Activated naive CD4-positive, alpha-beta T cell treated with anti-CD3 and anti-CD28 coated beads for 36 hours (primary cell): ENCODE results near the gene NHLRC3. TPM values are rescaled to one million over a fixed set of nuclear protein-coding genes. Genes with fewer than 3 reads are reported as not detected.
"Not testable (repeated sequence)": the region's sequence is repeated elsewhere in the genome, so short reads cannot be mapped to it uniquely, and the experiment has no call there.

ENCODE experiments used
- CTCF ChIA-PET: fragments of 350-600 bp; sonication (Branson Sonifier 250); formaldehyde crosslinking; loops from one replicate; lab custom pipeline; 2021; ENCODE audit warnings: antibody characterized with exemption; lab: Charles Lee
- DNase-seq: peaks from one replicate; pipeline ENCODE4 v3.0.0-alpha.2; 2020
- H3K27ac Mint-ChIP-seq: one replicate; pipeline ENCODE4 v1.8.0; 2021; ENCODE audit warnings: mild to moderate bottlenecking, mixed read lengths
- H3K27me3 Mint-ChIP-seq: one replicate; pipeline ENCODE4 v1.8.0; 2021; ENCODE audit warnings: low read depth, mixed read lengths
- H3K36me3 Mint-ChIP-seq: one replicate; pipeline ENCODE4 v1.8.0; 2021; ENCODE audit warnings: low read depth, mixed read lengths
- H3K4me1 Mint-ChIP-seq: one replicate; pipeline ENCODE4 v1.8.0; 2021; ENCODE audit warnings: low read depth, mixed read lengths
- H3K4me3 Mint-ChIP-seq: one replicate; pipeline ENCODE4 v1.8.0; 2021; ENCODE audit warnings: mild to moderate bottlenecking, moderate library complexity, mixed read lengths
- H3K9me3 Mint-ChIP-seq: one replicate; pipeline ENCODE4 v1.8.0; 2021; ENCODE audit warnings: mixed read lengths
- intact Hi-C: fragments of 100-400 bp; cut with micrococcal nuclease; formaldehyde crosslinking; loops from one replicate; pipeline ENCODE4 v1.15.1; 2023
- total RNA-seq, 2 experiments: library from RNA; stranded (reverse); gene quantifications; one replicate each; pipeline ENCODE4 v1.2.3, GENCODE V29; 2021

NHLRC3 gene
- total RNA-seq, 2 experiments from 2014 or later: 12.0 to 13.1 TPM

GRCh38 chr13:39047560-39047959 is 9.3 kb downstream of the NHLRC3 start:
- CTCF ChIA-PET: interaction anchor here (1.2 to 2.0 kb wide), 4 partner anchors 9 to 569 kb away, joined by 3 to 8 read pairs (median 6); partner anchors contain the start of gene NHLRC3
- Mint-ChIP-seq H3K9me3 (no peaks in the 10 kb centered on the region), H3K4me3 (no peak overlapping the region), H3K4me1 (peaks cover 22% of the 10 kb centered on the region), H3K27ac (no peak overlapping the region), H3K27me3 (no peaks in the 10 kb centered on the region), H3K36me3 (peaks cover 10% of the 10 kb centered on the region)
- intact Hi-C loops: no loop called here
- DNase-seq: no peak

- Mint-ChIP-seq H3K36me3 (peaks cover 10% of the 10 kb centered on the region), H3K4me3 (no peak overlapping the region), H3K27me3 (no peaks in the 10 kb centered on the region), H3K27ac (no peak overlapping the region), H3K4me1 (peaks cover 22% of the 10 kb centered on the region), H3K9me3 (no peaks in the 10 kb centered on the region)
- DNase-seq: no peak
- intact Hi-C loops: no loop called here
- CTCF ChIA-PET: interaction anchor here (0.6 to 2.0 kb wide), 5 partner anchors 10 to 638 kb away, joined by 3 to 8 read pairs (median 4); partner anchors contain the start of gene NHLRC3
Observed at GRCh38 chr13:39048806-39049205, 10.6 kb downstream of the NHLRC3 start.

- Mint-ChIP-seq H3K9me3 (no peaks in the 10 kb centered on the region), H3K4me1 (peaks cover 23% of the 10 kb centered on the region), H3K27me3 (no peaks in the 10 kb centered on the region), H3K36me3 (peaks cover 10% of the 10 kb centered on the region), H3K27ac (no peak overlapping the region), H3K4me3 (no peak overlapping the region)
- intact Hi-C loops: no loop called here
- DNase-seq: no peak
- CTCF ChIA-PET: interaction anchor here (0.6 to 2.0 kb wide), 4 partner anchors 10 to 638 kb away, joined by 3 to 8 read pairs (median 4); partner anchors contain the start of gene NHLRC3
Observed at GRCh38 chr13:39049274-39049673, 11.0 kb downstream of the NHLRC3 start.

GRCh38 chr13:39051157-39051556 is 12.9 kb downstream of the NHLRC3 start:
- Mint-ChIP-seq H3K9me3 (peaks cover 3% of the 10 kb centered on the region), H3K4me3 (no peak overlapping the region), H3K27ac (no peak overlapping the region), H3K36me3 (peaks cover 12% of the 10 kb centered on the region), H3K4me1 (peaks cover 14% of the 10 kb centered on the region), H3K27me3 (no peaks in the 10 kb centered on the region)
- no peak for DNase-seq
- CTCF ChIA-PET: interaction anchor here (0.5 to 2.0 kb wide), 11 partner anchors 10 to 565 kb away, joined by 3 to 15 read pairs (median 6); partner anchors contain the start of genes NHLRC3 and PROSER1
- intact Hi-C loops: loop anchor here (1.0 to 10.0 kb wide), 6 partner anchors 94 to 625 kb away; partner anchors contain the start of gene COG6

GRCh38 chr13:39052944-39053343 is 14.7 kb downstream of the NHLRC3 start:
- Mint-ChIP-seq H3K4me1 (peaks cover 15% of the 10 kb centered on the region), H3K36me3 (peaks cover 11% of the 10 kb centered on the region)
- CTCF ChIA-PET: interaction anchor here (0.7 to 1.2 kb wide), 4 partner anchors 80 to 563 kb away, joined by 3 read pairs; no protein-coding TSS in a partner anchor

GRCh38 chr13:39054112-39054511 is 15.9 kb downstream of the NHLRC3 start:
- H3K36me3 Mint-ChIP-seq: peaks cover 7% of the 10 kb centered on the region
- CTCF ChIA-PET: interaction anchor here (1.1 kb wide), 1 partner anchor 79 kb away, joined by 3 read pairs; no protein-coding TSS in a partner anchor
- no peak overlapping the region for H3K27ac Mint-ChIP-seq
- no peak overlapping the region for H3K4me3 Mint-ChIP-seq
- no peaks in the 10 kb centered on the region for H3K27me3 Mint-ChIP-seq
- H3K9me3 Mint-ChIP-seq: peaks cover 3% of the 10 kb centered on the region
- H3K4me1 Mint-ChIP-seq: peaks cover 14% of the 10 kb centered on the region
- intact Hi-C loops: loop anchor here (5.0 to 10.0 kb wide), 2 partner anchors 351 to 603 kb away; partner anchors contain the start of gene COG6
- DNase-seq: no peak

More at GRCh38 chr13:39052944-39053343, 14.7 kb downstream of the NHLRC3 start:
- no peak overlapping the region for H3K4me3 Mint-ChIP-seq
- intact Hi-C loops: loop anchor here (5.0 to 10.0 kb wide), 2 partner anchors 352 to 604 kb away; partner anchors contain the start of gene COG6
- no peak for DNase-seq
- peaks cover 3% of the 10 kb centered on the region for H3K9me3 Mint-ChIP-seq
- H3K27ac Mint-ChIP-seq: no peak overlapping the region
- H3K27me3 Mint-ChIP-seq: no peaks in the 10 kb centered on the region

GRCh38 chr13:39056018-39056417 is 17.8 kb downstream of the NHLRC3 start:
- Mint-ChIP-seq H3K9me3 (peaks cover 5% of the 10 kb centered on the region), H3K4me1 (peaks cover 18% of the 10 kb centered on the region), H3K27me3 (no peaks in the 10 kb centered on the region), H3K36me3 (peaks cover 12% of the 10 kb centered on the region), H3K4me3 (no peak overlapping the region), H3K27ac (no peak overlapping the region)
- intact Hi-C loops: loop anchor here (10.0 kb wide), 1 partner anchor 349 kb away; no protein-coding TSS in a partner anchor
- CTCF ChIA-PET: no interaction called here
- no peak for DNase-seq

- intact Hi-C loops: loop anchor here (10.0 kb wide), 1 partner anchor 347 kb away; no protein-coding TSS in a partner anchor
- Mint-ChIP-seq H3K27me3 (no peaks in the 10 kb centered on the region), H3K36me3 (peaks cover 14% of the 10 kb centered on the region), H3K4me1 (peaks cover 15% of the 10 kb centered on the region), H3K9me3 (peaks cover 5% of the 10 kb centered on the region), H3K27ac (no peak overlapping the region), H3K4me3 (no peak overlapping the region)
- CTCF ChIA-PET: interaction anchor here (0.6 kb wide), 1 partner anchor 28 kb away, joined by 4 read pairs; no protein-coding TSS in a partner anchor
- no peak for DNase-seq
Observed at GRCh38 chr13:39058040-39058439, 19.8 kb downstream of the NHLRC3 start.

- intact Hi-C loops: no loop called here
- peaks cover 10% of the 10 kb centered on the region for H3K4me1 Mint-ChIP-seq
- no peak overlapping the region for H3K4me3 Mint-ChIP-seq
- peaks cover 5% of the 10 kb centered on the region for H3K9me3 Mint-ChIP-seq
- H3K27ac Mint-ChIP-seq: no peak overlapping the region
- no peak for DNase-seq
- CTCF ChIA-PET: no interaction called here
- no peaks in the 10 kb centered on the region for H3K27me3 Mint-ChIP-seq
- peaks cover 18% of the 10 kb centered on the region for H3K36me3 Mint-ChIP-seq
Observed at GRCh38 chr13:39062004-39062403, 23.7 kb downstream of the NHLRC3 start.

- no peak overlapping the region for H3K27ac Mint-ChIP-seq
- H3K9me3 Mint-ChIP-seq: no peaks in the 10 kb centered on the region
- CTCF ChIA-PET: no interaction called here
Observed at GRCh38 chr13:39072842-39073241, 34.6 kb downstream of the NHLRC3 start.

GRCh38 chr13:39073983-39074382 is 35.7 kb downstream of the NHLRC3 start:
- no peak overlapping the region for H3K27ac Mint-ChIP-seq
- H3K27me3 Mint-ChIP-seq: peaks cover 39% of the 10 kb centered on the region
- intact Hi-C loops: no loop called here
- CTCF ChIA-PET: no interaction called here
- H3K4me3 Mint-ChIP-seq: no peak overlapping the region
- H3K36me3 Mint-ChIP-seq: no peaks in the 10 kb centered on the region
- no peak for DNase-seq
- no peaks in the 10 kb centered on the region for H3K9me3 Mint-ChIP-seq
- H3K4me1 Mint-ChIP-seq: no peaks in the 10 kb centered on the region

More at GRCh38 chr13:39072842-39073241, 34.6 kb downstream of the NHLRC3 start:
- intact Hi-C loops: no loop called here
- Mint-ChIP-seq H3K27me3 (peaks cover 36% of the 10 kb centered on the region), H3K4me1 (no peaks in the 10 kb centered on the region), H3K36me3 (peaks cover under 1% of the 10 kb centered on the region), H3K4me3 (no peak overlapping the region)
- no peak for DNase-seq

- DNase-seq: not testable (repeated sequence)
Observed at GRCh38 chr13:39086251-39086945, 48.1 kb downstream of the NHLRC3 start.

More at GRCh38 chr13:39086251-39086945, 48.1 kb downstream of the NHLRC3 start:
- H3K4me3 Mint-ChIP-seq, H3K4me1 Mint-ChIP-seq, intact Hi-C loops, H3K27me3 Mint-ChIP-seq, H3K27ac Mint-ChIP-seq, H3K9me3 Mint-ChIP-seq, H3K36me3 Mint-ChIP-seq: not testable (repeated sequence)
- CTCF ChIA-PET: interaction anchor here (0.5 kb wide), 1 partner anchor 29 kb away, joined by 4 read pairs; no protein-coding TSS in a partner anchor
